ENCODE results near the gene NR3C2.

The NR3C2 gene

GRCh38 chr4:148447681-148448080 lies 5.5 kb upstream of the NR3C2 start:
- Histone ChIP-seq H3K4me2 (no peak overlapping the region), H3K27ac (no peak overlapping the region), H3K9me3 (no peaks in the 10 kb centered on the region), H3K9ac (no peak overlapping the region), H3K27me3 (peaks cover 53% of the 10 kb centered on the region), H4K20me1 (peaks cover 23% of the 10 kb centered on the region), H3K4me1 (peaks cover 25% of the 10 kb centered on the region), H3K36me3 (no peaks in the 10 kb centered on the region), H3K4me3 (no peak overlapping the region)
- no peak for TF ChIP-seq Cebpa-rat (IDR thresholded peaks at IDR 0.05)

GRCh38 chr4:148445860-148446330 lies 3.7 kb upstream of the NR3C2 start:
- Histone ChIP-seq H3K4me1 (peaks cover 32% of the 10 kb centered on the region), H3K4me3 (peak overlapping the region; percentile 80), H3K27ac (no peak overlapping the region), H3K9me3 (no peaks in the 10 kb centered on the region), H3K4me2 (peak overlapping the region; percentile 99), H3K9ac (peak overlapping the region; percentile 45; the same call in 1 of the 2 replicates), H3K27me3 (peaks cover 67% of the 10 kb centered on the region), H3K36me3 (no peaks in the 10 kb centered on the region), H4K20me1 (peaks cover 33% of the 10 kb centered on the region)
- TF ChIP-seq Cebpa-rat (IDR thresholded peaks at IDR 0.05) = no peak

GRCh38 chr4:148445071-148445859 lies 3.1 kb upstream of the NR3C2 start:
- Histone ChIP-seq H3K27ac (no peak overlapping the region), H3K9ac (peak overlapping the region; percentile 45; the same call in 1 of the 2 replicates), H3K4me2 (peak overlapping the region; percentile 99), H3K36me3 (no peaks in the 10 kb centered on the region), H4K20me1 (peaks cover 37% of the 10 kb centered on the region), H3K27me3 (peaks cover 74% of the 10 kb centered on the region), H3K4me1 (peaks cover 32% of the 10 kb centered on the region), H3K4me3 (peak overlapping the region; percentile 80), H3K9me3 (no peaks in the 10 kb centered on the region)
- TF ChIP-seq Cebpa-rat (IDR thresholded peaks at IDR 0.05) = no peak

- H3K9ac ChIP-seq = peak overlapping the region; percentile 38; the same call in 1 of the 2 replicates
- H3K27me3 ChIP-seq = peaks cover 82% of the 10 kb centered on the region
- H3K9me3 ChIP-seq = no peaks in the 10 kb centered on the region
- H4K20me1 ChIP-seq = peaks cover 37% of the 10 kb centered on the region
- no peaks in the 10 kb centered on the region for H3K36me3 ChIP-seq
- H3K4me3 ChIP-seq = peak overlapping the region; percentile 80
- TF ChIP-seq Cebpa-rat (IDR thresholded peaks at IDR 0.05) = no peak
- no peak overlapping the region for H3K27ac ChIP-seq
- H3K4me2 ChIP-seq = peak overlapping the region; percentile 99
- H3K4me1 ChIP-seq = peaks cover 32% of the 10 kb centered on the region
These were observed 2.3 kb upstream of the NR3C2 start for GRCh38 chr4:148444296-148445070.

- peak overlapping the region; percentile 80 for H3K4me3 ChIP-seq
- peak overlapping the region; percentile 17; the same call in 1 of the 2 replicates for H3K9ac ChIP-seq
- H3K27ac ChIP-seq = no peak overlapping the region
- H4K20me1 ChIP-seq = peaks cover 37% of the 10 kb centered on the region
- peak overlapping the region; percentile 99 for H3K4me2 ChIP-seq
- H3K4me1 ChIP-seq = peaks cover 32% of the 10 kb centered on the region
- TF ChIP-seq Cebpa-rat (IDR thresholded peaks at IDR 0.05) = no peak
- no peaks in the 10 kb centered on the region for H3K36me3 ChIP-seq
- peaks cover 85% of the 10 kb centered on the region for H3K27me3 ChIP-seq
- H3K9me3 ChIP-seq = no peaks in the 10 kb centered on the region
These were observed 1.5 kb upstream of the NR3C2 start for GRCh38 chr4:148443512-148444295.

- H3K9me3 ChIP-seq = no peaks in the 10 kb centered on the region
- H3K4me1 ChIP-seq = peaks cover 32% of the 10 kb centered on the region
- H3K36me3 ChIP-seq = no peaks in the 10 kb centered on the region
- H3K9ac ChIP-seq = peak overlapping the region; percentile 76
- peak overlapping the region; percentile 50; the same call in 1 of the 2 replicates for H3K27ac ChIP-seq
- no peak for TF ChIP-seq Cebpa-rat (IDR thresholded peaks at IDR 0.05)
- peak overlapping the region; percentile 80 for H3K4me3 ChIP-seq
- peaks cover 85% of the 10 kb centered on the region for H3K27me3 ChIP-seq
- H3K4me2 ChIP-seq = peak overlapping the region; percentile 99
- H4K20me1 ChIP-seq = peaks cover 37% of the 10 kb centered on the region
These were observed 758 bp upstream of the NR3C2 start for GRCh38 chr4:148442832-148443511.

GRCh38 chr4:148441624-148441985 lies 609 bp downstream of the NR3C2 start:
- peaks cover 37% of the 10 kb centered on the region for H4K20me1 ChIP-seq
- H3K4me3 ChIP-seq = peak overlapping the region; percentile 80
- no peaks in the 10 kb centered on the region for H3K9me3 ChIP-seq
- H3K4me2 ChIP-seq = peak overlapping the region; percentile 99
- no peaks in the 10 kb centered on the region for H3K36me3 ChIP-seq
- no peak for TF ChIP-seq Cebpa-rat (IDR thresholded peaks at IDR 0.05)
- peaks cover 72% of the 10 kb centered on the region for H3K27me3 ChIP-seq
- no peak overlapping the region for H3K9ac ChIP-seq
- H3K27ac ChIP-seq = no peak overlapping the region
- peaks cover 32% of the 10 kb centered on the region for H3K4me1 ChIP-seq

- no peak for TF ChIP-seq Cebpa-rat (IDR thresholded peaks at IDR 0.05)
- no peak overlapping the region for H3K9ac ChIP-seq
These were observed 4.2 kb downstream of the NR3C2 start for GRCh38 chr4:148438047-148438446.

GRCh38 chr4:148437439-148437838 lies 4.8 kb downstream of the NR3C2 start:
- no peak for TF ChIP-seq Cebpa-rat (IDR thresholded peaks at IDR 0.05)
- peaks cover 14% of the 10 kb centered on the region; the same call in 1 of the 2 replicates for H4K20me1 ChIP-seq
- H3K4me1 ChIP-seq = peaks cover 17% of the 10 kb centered on the region
- no peak overlapping the region for H3K9ac ChIP-seq
- no peak overlapping the region for H3K27ac ChIP-seq
- no peaks in the 10 kb centered on the region for H3K36me3 ChIP-seq
- H3K4me2 ChIP-seq = no peak overlapping the region
- no peak overlapping the region for H3K4me3 ChIP-seq
- peaks cover 31% of the 10 kb centered on the region for H3K27me3 ChIP-seq
- H3K9me3 ChIP-seq = no peaks in the 10 kb centered on the region

More at GRCh38 chr4:148438047-148438446, 4.2 kb downstream of the NR3C2 start:
- H3K36me3 ChIP-seq = no peaks in the 10 kb centered on the region
- peaks cover 18% of the 10 kb centered on the region for H3K4me1 ChIP-seq
- H3K9me3 ChIP-seq = no peaks in the 10 kb centered on the region
- no peak overlapping the region for H3K4me3 ChIP-seq
- no peak overlapping the region for H3K4me2 ChIP-seq
- H3K27me3 ChIP-seq = peaks cover 36% of the 10 kb centered on the region
- H3K27ac ChIP-seq = no peak overlapping the region
- H4K20me1 ChIP-seq = peaks cover 14% of the 10 kb centered on the region; the same call in 1 of the 2 replicates
